T47D (cell line): ENCODE measurements around the gene MYO1G.
"Not testable (repeated sequence)": the region's sequence is repeated elsewhere in the genome, so short reads cannot be mapped to it uniquely, and the experiment has no call there.

ENCODE experiments used
- DNase-seq, 2 experiments: peaks; one replicate each; pipeline versions ENCODE4 v3.0.0 to v3.0.0-alpha.2; 2011 to 2012; ENCODE audit warnings: low read depth in 1 of 2, low spot score in 1 of 2
- JUND ChIP-seq: IDR thresholded peaks from 2 replicates; pipeline ENCODE4 v1.6.1; 2012; ENCODE audit warnings: low read depth
- in situ Hi-C: cut with HindIII; loops from 2 replicates; pipeline ENCODE4 v1.10.0; 2016; ENCODE audit warnings: low sequenced_read_pairs, low pct_unique_long_range_greater_than_20kb

The MYO1G gene

DNA sequence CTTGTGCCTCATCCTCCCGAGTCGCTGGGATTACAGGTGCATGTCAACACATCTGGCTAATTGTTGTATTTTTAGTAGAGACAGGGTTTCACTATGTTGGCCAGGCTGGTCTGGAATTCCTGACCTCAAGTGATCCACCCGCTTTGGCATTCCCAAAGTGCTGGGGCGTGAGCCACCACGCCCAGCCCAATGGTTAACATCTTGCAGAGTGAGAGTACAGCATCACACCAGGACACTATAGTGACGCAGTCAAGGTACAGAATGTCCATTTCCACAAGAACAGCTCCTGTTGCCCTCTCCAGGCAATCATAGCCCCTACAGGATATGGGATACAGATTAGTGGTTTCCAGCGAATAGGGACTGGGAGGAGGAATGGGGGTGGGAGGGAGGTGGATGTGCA is 34.0 kb downstream of the MYO1G start:
- no peak for DNase-seq
- TF ChIP-seq JUND: no peak
- in situ Hi-C loops: no loop called here

DNA sequence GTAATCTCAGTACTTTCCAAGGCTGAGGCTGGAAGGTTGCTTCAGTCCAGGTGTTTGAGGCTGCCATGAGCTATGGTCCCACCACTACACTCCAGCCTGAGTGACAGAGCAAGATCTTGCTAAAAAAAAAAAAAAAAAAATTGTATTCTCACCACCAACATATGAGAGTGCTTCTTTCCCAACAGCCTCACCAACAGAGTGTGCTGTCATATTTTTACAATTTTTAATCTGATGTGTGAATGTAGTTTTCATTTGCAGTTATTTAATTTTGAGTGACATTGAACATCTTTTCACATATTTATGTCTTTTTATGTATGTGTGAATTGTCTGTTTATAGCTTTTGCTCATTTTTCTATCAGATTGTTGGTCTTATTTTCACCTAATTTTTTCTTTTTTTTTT is 35.2 kb downstream of the MYO1G start:
- no peak for TF ChIP-seq JUND
- in situ Hi-C loops: no loop called here
- DNase-seq: no peak

DNA sequence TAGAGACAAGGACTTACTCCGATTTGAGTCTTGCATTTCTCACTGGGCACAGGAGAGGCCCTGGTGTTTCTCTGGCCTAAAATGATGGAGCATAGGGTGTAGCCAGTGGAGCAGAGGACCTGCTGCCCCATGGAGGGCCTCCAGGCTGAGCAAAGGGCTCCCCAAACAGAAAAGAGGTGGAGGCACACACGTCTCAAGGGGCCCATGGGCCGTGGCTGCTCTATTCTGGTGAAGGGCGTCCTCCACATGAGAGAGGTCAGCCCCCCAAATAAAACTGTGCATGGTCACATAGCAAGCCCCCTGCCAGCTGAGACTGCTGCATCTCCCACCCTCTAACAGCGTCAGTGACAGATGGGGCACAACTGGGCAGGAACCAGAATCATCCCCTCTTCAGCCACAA is 41.4 kb downstream of the MYO1G start:
- TF ChIP-seq JUND: no peak
- in situ Hi-C loops: no loop called here
- DNase-seq: no peak

DNA sequence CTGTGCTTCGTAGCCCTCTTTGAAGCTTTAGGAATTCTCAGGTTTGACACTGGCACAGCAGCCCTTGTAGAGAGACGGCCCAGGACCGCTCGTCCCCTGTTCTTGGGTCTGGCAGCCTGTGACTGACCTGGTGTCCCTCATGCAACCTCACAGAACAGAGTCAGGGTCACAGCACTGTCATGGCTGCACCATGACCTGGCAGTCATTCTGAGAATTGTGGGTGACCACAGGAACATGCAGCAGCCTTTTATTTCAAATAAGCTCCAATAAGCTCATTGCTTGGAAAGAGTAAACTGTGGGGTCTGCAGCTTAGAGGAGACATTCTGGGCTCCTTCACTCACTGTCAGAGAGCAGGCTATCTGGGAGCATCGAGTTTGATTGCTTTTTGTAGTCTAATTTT is 42.5 kb downstream of the MYO1G start:
- no peak for TF ChIP-seq JUND
- DNase-seq: no peak
- in situ Hi-C loops: no loop called here

DNA sequence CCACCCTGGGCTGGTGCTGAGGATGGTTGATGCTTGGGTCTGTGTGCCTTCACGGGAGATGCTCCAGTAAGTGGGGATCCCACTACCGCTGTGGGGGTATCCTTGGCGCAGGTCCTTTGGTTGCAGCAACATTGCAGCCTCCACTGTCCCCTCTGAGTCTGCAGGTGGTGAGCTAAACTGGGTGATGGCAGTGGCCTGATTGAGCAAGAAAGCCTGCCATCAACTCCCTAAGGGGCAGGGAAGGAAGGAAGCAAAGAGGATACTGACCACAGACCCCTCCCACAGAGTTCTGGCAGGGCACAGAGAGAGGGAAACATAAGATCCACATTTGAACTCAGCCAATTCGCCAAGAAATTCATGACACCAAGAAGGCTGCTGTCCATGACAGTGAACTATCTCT is 43.2 kb downstream of the MYO1G start:
- in situ Hi-C loops: no loop called here
- DNase-seq: no peak
- TF ChIP-seq JUND: no peak

DNA sequence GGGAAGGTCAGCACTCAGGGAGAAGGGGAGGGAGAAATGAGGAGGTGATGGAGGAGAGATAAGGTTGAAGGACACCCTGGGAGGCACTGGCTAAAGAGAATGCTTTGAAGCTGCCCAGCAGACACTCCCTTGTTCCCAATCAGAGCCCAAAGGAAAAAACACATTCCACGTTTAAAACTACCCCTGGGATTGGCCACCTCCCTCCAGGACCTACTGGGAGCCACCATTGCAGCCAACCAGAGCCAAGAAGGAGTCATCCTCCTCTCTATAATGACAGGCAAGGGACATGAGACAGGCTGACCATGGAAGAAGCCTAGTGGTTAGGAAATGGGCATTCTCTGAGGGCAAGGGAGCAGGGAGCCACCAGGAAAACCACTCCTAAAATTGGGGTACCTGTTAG is 43.8 kb downstream of the MYO1G start:
- TF ChIP-seq JUND: no peak
- DNase-seq: no peak
- in situ Hi-C loops: no loop called here

DNA sequence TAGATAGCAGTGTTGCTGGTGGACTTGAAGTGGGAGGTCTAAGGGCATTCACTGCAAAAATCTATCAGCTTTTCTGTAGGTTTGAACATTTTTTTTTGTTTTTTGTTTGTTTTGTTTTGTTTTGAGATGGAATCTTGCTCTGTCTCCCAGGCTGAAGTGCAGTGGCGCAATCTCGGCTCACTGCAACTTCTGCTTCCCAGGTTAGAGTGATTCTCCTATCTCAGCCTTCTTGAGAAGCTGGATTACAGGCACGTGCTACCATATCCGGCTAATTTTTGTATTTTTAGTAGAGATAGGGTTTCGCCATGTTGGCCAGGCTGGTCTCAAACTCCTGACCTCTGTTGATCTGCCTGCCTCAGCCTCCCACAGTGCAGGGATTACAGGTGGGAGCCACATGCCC is 44.3 kb downstream of the MYO1G start:
- DNase-seq, in situ Hi-C loops: not testable (repeated sequence)

DNA sequence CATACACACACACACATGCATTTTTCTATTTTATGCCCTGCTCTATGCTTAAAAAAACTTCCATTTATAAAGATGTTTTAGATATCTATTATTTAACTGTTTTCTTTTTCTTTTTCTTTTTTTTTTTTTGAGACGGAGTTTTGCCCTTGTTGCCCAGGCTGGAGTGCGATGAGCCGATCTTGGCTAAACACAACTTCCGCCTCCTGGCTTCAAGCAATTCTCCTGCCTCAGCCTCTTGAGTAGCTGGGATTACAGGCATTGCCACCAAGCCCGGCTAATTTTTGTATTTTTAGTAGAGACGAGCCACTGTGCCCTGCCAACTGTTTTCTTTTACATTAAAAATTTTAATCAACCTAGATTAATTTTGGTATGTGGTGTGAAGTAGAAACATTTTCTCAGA is 47.9 kb downstream of the MYO1G start:
- in situ Hi-C loops: no loop called here
- no peak for DNase-seq
- no peak for TF ChIP-seq JUND

DNA sequence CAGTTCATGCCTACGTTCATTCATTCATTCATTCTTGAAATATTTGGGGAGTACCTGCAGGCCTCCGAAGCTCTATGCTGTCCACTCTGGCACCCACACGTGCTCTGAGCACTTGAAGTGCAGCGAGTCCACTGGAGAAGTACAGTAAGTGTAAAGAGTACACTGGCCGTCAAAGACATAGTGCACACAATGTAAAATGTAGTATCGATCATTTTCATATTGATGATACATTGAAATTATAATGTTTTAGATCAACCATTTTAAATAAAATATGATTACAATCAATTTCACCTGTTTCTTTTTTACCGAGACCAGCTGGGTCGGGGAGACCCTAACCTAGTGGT is 56.5 kb downstream of the MYO1G start:
- DNase-seq: no peak
- TF ChIP-seq JUND: no peak
- in situ Hi-C loops: no loop called here

DNA sequence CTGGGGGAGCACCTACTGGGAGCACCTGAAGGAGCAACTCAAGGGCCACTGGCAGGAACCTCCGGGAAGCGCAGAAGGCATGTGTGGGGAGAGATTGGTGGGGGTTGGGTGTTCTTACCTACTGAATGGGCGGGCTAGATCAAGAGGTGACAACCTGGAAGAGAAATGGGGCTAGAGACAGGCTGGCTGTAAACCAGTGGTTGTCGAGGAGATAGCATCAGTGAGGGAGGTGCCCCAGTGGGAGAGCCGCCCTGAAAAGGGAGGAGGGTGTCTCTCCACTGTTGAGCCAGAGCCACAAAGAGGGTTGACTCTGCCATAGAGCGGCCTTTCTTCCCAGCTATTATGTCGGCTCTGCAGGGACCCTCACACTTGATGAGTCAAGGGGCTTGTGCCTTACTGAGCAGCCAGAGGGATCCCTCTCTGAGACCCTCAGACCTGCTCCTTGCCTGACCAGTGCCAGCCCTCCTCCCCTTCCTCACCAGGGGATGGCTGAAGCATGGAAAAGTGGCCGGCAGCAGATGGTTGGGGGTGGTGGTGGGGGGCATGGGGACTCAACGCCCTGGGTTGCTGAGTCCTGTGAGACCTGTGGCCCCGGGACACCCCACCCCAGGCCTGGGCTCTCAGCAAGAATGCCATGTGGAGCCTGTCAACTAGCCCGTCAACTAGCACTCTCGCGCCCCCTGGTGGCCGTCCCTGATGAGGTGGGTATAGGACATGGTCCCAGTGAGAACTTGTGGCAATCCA is 57.0 kb downstream of the MYO1G start:
- peak; percentile 67 to 96 for DNase-seq
- in situ Hi-C loops: no loop called here
- TF ChIP-seq JUND: no peak

DNA sequence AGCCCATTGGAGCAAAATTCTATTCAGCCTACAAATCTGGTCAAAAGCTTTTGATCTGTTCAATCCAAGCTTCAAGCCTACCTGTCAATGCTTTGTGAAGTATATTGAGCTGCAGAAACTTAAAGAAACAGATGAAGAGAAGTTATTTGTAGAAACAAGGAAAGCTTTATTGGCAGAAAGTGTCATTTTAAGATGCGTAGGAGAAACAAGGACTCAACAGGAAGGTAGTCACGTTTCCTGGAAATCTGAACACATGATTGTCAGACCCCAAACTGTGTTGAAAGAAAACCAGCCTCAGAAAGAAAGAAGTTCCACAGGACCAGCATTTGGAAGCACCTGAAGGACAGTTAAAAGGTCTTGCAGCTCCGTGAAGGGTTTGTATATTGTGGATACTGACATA is 58.7 kb downstream of the MYO1G start:
- in situ Hi-C loops: no loop called here
- TF ChIP-seq JUND: no peak

DNA sequence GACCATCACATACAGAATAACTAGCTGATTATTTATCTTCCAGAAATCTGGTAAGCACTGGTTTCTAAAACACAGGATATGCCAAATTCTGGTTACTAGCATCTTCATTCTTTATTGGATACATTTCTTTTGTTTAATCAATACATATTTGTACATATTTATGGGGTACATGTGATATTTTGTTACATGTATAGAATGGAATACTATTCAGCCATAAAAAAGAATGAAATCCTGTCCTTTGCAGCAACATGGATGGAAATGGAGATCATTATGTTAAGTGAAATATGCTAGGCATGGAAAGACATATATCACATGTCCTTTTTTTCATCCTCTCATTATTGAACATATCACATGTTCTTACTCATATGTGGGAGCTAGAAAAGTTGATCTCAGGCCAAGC is 60.8 kb downstream of the MYO1G start:
- no peak for TF ChIP-seq JUND
- DNase-seq: no peak
- in situ Hi-C loops: no loop called here

More for the DNA sequence above, 58.7 kb downstream of the MYO1G start:
- DNase-seq: no peak

DNA sequence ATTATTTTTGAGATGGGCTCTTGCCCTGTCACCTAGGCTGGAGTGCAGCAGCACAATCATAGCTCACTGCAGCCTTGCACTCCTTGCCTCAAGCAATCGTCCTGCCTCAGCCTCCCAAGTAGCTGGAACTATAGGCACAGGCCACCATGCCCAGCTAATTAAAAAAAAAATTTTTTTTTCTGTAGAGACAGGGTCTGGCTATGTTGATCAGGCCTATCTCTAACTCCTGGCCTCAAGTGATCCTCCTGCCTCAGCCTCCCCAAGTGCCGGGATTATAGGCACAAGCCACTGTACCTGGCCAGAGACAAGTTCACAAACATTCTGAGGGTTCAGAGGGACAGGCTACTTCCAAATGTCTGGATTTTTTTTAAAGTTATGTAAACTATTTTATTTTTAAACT is 61.4 kb downstream of the MYO1G start:
- DNase-seq: no peak
- in situ Hi-C loops: no loop called here
- no peak for TF ChIP-seq JUND

DNA sequence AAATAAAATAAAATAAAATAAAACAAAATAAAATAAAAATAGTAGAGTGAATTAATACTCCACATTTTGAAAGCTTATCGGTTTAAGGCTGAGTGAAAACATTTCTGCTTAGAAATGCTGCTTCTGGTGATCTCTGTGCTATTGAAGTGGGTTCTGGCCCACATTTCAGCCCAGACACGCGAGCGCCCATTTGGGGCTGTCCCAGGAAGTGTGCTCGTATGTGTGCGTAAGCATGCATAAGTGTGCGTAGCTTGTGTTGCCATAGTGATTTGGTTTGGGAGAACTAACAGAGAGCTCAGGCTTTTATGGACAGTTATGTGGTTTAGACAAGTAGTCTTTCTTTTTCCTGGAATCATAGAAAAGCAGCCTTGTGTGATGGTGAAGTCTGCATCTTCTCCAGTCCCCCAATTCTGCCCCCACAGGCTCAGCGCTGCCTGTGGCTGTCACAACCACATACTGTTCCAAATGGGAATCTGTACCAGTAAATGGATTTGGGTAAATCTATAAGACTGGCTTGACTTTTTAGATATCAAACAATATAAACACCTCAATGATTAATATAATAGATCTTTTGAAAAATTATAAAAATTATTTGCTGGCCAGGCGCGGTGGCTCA is 63.7 kb downstream of the MYO1G start:
- TF ChIP-seq JUND: no peak
- DNase-seq: no peak
- in situ Hi-C loops: no loop called here
